Effector CD4-positive, alpha-beta T cell (primary cell): ENCODE results near the gene FMNL3.

Source experiments
- DNase-seq: peaks from one replicate; pipeline ENCODE4 v3.0.0-alpha.2; 2020

The FMNL3 gene

DNA sequence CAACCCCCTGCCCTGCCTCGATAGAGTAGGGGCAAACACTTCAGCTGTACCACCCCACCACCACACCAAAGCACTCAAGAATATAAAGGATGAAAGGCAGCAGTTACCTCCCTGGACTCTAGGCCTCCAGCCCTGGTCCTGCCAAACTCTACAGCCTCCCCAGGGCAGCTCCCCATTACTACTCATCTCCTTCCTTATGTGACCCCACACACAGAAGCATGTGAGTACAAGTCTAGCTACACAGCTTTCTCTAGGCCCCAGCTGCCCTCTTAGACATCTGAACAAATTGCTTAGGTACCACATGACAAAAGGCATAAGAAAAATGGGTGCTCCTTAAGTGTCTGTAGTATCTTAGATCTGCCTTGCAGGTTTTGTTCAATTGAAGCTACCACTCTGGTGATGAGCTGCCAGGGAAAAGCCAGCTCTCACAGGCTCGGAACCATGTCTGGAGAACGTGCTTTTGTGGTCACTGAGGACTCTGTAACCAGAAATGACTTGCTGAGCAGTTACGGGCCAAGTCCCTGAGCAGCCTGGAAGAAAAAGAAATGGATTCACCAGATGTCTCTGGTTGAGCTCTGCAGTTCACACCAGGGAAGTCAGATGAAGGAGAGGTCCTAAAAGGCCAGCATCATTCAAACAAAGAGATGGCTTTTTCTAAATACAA lies 32.8 kb downstream of the FMNL3 start:
- no peak for DNase-seq

DNA sequence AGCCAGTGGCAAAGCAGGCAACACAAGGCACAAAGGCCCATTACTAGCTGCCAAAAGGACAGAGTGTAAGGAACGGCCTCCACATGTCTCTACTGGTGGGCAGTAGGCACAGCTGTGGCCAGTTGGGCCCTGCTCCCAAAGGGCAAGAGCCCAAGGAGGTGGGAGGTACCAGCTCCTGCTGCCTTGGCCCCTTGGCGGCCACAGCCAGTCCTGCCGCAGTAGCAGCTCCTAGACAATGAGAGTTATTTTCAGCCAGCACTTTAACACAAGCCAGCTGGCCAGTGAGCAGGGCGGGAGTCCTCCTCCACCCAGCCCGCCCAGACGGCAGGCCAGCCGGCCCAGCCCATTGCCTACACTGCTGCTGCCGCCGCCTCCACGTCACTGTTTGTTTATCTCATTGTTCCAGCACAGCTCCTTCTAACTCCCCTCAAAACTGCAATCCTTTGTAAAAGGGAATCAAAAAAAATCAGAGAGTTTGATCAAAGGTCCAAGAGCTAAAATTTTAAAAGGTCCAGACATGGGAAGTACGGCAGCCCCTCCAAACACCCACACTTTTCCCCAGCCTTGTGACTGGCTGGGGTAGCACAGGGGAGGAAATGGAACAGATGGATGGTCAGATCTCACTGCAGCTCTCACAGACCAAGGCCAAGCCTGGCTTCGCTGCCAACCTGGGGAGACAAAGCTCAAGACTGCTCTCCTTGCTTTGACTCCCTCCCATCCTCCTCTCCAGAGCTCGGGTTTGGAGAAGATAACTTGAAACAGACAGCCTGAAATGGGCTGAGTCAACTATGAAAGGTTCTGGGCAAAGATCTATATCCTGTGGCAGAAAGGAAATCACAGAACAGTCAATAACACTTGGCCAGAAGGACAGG lies 33.5 kb downstream of the FMNL3 start:
- DNase-seq = peak; percentile 16

DNA sequence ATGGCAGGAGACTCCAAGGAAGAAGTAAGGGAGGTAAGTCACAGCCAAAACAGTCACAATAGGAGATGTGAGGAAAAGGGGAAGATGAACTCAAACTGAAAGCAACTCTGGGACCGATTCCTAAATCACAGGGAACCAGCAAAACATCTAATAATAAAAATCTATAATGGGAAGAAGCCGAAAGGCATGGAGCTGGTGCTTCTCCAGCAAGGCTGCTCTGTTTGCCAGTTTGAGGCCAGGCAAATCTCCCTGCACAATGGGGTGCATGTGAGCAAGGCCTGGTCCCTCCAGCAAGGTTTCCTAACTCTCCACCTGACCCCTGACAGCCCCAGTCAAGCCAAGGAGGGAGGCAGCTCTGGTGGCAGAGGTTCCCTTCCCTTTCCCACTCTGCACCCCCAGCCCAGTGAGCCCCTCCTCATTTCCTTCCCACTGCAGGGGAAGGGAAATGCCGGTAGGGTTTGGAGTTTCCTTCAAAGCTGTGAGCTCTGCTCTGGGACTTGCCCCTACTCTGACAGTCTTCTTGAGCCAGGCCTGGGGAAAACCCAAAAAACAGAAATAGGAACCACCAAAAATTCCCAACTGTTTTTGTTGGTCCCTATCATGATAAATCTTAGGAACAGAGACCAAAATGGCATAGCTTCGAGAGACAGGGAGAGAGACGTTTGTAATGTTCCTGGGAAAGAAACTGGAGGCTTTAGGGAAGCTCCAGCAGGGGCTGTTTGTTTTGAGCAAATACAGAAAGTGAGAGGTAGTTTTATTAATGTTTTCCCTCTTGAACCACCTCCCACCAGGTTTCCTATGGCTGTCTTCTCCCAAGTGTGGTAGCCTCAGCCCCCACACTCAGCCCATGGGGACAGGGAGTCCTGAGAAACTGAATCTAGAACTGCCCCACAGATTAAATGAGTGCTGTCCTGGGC lies 34.6 kb downstream of the FMNL3 start:
- no peak for DNase-seq

DNA sequence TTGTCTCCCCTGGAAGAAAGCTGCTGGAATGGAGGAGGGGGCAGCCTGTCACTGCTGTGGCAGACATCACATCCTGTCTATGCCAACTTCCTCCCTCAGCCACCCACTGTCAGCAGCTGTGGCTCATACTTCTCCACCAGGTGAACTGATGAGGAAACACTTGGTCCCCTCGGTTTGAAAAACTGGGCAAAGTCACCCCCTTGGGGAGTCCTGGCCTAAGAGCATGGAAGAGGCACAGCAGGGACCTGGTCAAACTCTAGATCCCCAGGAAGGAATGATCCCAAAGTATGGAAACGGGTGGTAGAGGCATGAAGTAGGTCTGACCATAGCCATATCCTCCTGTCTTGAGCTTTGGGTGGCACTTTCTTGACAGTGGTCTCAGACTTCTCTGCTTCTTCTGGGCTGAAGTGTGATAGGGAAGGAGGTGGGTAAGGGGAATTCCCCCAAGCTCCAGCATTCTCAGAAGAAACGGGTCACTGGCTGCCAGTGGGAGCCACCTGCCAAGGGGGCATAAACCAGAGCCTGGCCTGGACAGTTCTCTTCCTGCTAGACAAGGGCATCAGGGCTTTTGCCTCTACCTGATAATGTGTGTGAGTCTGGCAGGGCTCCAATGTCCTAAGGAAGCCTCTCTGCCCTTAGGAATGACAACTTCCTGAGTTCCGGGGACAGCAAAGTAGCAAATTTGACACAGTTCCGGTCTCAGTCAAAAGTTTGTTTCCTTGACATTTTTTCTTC lies 36.0 kb downstream of the FMNL3 start:
- DNase-seq = peak; percentile 65

DNA sequence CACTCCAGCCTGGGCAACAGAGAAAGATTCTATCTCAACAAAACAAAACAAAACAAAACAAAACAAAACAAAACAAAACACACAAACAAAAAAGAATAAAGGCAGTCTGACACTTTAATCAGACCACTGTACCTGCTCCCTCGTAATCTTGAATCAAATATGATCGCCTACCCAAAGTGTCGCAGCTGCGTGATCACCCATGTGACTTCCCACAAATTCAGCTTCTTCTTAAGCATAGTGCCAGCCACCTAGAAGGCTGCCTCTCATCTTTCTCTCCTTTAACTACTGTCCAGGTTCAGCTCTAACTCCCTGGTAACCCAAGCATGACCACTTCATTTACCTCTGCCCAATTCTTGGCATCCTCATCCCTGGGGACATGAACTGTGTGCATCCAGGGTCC lies 37.4 kb downstream of the FMNL3 start:
- DNase-seq = no peak

DNA sequence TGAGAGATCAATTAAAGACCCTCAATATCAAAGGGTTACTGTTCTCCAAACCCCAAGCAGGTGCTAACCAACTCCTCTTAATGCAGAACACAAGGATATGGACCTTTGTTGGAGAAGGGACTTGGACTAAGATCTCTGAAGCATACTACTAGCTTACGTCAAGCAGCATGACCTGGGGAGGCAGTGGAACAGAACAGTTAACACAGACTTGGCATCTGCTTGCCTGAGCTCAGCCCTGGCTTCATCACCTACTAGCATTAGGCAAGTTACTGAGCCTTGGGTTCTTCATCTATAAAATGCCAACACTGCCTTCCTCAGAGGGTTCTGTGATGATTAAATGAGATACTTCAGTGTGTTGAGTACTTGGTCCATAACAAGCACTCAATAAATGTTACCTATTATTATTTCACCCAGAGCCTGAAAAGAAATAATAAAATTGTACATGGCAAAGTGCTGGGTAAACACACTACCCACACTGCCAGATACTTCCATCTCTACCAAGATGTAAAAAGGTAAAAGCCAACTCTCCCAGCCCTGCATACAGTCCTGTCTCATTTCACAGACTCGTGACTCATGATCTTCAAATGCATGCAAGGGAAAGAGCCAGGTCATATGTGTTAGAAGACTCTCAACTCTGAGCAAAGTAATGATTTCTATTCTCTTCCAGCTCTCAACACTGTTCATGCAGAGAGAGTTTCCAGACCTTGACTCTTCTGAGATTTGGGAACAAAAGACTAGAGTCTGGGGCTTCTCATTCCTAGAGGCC lies 39.7 kb downstream of the FMNL3 start:
- no peak for DNase-seq

DNA sequence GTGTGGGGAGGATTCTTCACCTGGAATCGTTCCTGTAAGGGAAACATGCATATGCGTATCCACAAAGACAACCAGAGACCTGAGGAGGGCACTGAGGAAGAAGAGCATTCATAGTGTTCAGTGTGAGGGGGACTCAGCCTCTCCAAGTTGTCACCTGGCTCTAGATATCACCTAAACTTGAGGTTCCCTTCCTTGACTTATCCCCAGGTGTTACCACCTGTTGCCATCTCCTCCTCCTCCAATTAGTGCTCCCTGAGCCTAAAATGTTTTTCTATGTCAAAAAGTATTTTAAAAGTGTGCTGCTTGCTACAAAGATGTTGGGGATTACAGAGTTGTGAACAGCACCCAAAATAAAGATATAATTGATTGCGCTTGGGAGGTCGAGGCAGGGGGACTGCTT lies 41.0 kb downstream of the FMNL3 start:
- no peak for DNase-seq

DNA sequence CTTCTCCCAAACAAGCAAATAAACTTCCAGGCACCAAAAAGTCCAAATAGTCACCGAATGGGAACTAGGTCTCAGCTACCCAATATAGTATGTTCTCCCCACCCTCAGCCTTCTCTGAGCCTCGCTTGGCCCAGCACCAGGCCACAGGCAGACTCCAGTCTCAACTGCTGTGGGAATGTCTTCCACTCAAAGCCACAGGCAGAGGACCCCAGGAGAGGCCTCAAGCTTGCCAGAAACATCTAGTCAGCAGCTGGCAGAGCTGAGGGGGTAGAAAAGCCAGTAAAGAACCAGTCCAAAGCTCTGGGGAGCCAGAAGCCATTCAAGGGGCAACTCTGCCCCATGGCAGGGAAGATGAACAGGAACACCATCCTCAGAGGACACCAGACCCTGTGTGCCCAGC lies 41.8 kb downstream of the FMNL3 start:
- DNase-seq = no peak

DNA sequence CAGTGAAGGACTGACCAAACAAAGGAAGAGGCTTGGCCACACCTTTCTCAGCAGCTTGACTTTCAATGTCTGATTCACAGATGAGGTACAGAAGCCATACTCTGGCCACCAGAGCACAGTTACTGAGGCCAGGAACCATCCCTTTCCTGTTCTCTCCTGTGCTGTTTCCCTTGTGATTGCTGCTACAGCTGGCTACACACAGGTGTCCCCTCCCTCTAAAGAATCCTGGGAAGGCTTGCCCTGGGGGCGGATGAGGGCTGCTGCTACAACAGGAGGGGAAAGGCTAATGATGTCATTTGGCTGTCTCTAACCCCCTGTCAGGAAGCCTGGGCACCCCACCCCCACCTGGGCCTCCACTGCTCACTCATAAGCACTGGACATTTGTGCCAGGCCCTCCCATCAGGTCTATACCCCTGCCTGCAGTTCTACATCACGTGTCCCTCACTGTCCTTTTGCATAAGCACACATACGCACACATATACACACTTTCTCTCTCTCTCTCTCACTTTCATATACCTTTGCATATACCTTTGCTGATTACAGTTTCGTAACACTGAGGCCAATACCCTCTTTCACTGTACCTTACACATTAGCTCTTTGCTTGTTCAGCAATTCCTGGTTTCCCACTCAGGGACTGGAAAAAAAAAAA lies 42.5 kb downstream of the FMNL3 start:
- DNase-seq = no peak

DNA sequence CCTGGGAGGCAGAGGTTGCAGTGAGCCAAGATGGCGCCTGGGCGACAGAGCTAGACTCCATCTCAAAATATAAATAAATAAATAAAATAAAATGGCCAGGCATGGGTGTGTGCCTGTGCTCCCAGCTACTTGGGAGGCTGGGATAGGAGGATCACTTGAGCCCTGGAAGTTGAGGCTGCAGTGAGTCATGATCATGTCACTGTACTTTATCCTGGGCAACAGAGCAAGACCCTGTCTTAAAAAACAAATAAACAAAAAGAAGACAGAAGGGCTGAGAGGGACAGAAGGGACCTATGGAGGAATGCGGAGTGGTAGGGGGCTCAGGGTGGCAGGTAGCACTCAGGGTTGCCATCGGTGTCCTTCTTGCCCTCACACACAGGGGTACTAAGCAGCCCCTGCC lies 43.0 kb downstream of the FMNL3 start:
- no peak for DNase-seq

DNA sequence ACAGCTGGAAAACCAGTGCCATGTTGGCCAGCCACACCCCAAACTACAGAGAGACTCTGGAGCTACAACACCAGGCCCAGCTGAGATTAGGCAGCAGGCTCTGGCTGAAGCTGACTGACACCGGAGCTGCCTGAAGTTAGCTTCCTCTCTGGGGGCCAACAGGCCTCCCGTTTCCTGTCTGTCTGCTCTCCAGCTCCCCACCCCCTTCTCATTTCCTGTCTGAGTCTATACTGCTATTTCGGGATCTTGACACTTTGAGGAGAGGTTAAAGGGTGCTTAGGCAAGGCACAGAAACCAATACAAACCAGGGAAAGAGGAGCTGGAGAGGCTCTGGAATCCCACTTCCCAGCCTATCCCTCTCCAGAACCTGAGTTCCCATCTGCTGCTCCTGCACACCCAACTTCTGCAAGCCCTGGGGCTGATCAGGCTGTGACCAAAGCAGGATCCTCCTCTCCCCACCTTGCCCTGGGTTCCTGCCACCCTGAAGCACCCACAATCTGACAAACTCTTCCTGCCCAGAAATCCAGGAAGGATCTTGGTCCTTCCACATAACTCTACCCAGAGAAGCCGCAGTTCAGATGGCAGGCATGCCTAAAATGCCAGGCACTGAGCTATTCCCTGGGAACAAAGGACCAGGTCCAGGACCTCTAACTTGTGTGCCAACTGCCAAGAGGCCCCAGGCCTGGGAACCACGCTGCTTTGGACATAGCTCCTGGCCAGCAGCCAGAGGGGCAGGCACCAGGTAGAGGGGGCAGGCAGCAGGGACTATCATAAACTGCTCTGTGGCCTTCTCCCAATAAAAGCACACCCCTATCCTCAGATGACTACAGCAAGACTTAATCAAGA lies 44.0 kb downstream of the FMNL3 start:
- DNase-seq = peak; percentile 71

DNA sequence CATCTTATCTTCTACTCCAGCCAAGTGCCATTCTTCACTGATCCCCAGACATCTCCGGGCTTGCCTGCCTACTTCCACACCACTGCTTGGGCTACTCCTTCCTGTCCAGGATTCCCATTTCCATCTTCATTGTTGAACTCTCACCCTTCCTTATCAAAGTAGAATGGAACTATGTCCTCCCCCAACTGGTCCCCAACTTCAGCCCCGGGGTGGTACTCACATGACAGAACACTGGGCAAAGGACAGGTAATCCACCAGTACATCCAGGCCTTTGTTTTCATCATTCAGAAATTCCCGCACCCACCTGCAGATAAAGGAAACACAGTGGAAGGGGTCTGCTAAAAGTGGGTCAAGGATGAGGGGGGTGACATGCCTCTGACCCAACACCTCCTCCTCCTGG lies 45.5 kb downstream of the FMNL3 start:
- DNase-seq = no peak

DNA sequence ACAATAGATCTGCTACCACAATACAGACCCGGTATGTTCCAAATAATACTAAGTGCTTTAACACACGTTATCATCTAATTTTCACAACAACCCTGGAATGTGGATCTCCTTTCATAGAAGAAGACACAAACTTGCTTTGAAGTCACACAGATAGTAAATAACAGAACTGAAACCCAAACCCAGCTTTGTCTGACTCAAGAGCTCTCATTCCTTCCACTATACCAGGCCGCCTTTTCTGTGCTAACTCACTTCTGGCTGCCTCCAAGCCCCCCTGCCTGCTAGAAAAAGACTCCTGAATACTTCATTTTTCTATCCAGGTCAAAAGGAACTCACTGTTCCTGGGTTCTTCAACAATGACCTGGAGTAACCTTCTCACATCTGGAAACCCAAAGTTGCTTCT lies 46.0 kb downstream of the FMNL3 start:
- no peak for DNase-seq

DNA sequence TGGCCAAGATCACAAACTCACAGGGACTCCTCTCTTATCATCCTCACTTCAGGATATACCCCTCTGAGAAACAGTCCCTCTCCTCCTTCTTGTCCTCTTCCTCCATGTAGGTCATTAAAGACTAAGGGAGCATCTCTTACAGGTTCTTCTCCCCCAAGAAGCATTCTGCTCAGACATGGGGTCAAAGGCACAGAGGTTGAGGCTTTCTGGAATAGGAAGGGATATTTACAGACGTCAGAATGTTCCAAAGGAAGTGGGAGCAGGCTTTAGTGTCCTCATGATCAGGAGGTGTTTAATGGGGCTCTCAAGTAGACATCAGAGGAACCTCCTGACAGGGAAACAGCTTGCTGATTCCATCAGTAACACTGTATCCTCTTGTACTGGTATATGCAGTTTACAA lies 47.5 kb downstream of the FMNL3 start:
- no peak for DNase-seq

DNA sequence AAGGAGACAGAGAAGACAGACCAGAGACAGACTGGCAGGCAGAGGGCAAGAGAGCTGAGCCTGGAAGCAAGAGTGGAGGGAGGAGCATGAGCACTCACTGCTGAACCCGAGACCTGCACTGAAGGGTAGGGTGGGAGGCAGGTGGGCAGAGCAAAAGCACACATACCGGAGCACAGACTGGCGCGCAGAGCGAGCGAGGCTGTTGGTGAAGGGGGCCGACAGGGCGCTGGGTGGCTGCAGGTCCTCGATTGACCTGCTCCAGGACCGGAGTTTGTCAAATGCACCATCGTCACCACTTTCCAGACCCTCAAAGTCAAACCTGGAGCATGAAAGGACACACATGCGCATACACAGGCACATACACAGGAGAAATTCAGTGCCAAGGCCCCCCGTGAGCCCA lies 48.9 kb downstream of the FMNL3 start:
- no peak for DNase-seq

DNA sequence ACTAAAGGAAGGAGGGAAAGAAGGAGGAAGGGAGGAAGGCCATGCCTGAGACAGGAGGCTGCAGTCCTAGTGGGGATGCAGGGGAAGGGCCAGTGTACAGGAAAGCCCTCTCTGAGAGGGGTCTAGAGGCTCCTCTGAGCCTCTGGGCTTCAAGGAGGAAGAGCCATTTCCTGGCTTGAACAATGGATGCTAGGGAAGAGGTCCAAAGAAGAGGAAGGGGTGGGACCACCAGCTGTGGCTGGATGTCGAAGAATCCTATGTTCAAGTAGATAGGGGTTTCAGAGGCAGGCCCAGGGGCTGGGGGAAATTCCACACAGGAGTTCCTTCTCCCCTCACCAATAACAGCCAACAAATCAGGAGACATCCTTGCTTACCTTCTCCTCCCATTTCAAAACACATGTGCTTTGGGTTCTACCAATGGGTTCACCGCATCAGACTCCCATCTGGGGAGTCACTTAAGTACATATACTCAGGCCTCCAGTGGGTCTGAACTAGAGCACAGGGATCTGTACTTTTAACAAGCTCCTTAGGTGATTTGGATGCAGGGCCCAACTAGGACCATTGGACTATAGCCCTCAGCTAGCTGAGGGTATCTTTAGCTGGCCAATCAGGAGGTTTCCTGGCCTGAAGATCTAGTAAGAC lies 51.5 kb downstream of the FMNL3 start:
- DNase-seq = no peak

DNA sequence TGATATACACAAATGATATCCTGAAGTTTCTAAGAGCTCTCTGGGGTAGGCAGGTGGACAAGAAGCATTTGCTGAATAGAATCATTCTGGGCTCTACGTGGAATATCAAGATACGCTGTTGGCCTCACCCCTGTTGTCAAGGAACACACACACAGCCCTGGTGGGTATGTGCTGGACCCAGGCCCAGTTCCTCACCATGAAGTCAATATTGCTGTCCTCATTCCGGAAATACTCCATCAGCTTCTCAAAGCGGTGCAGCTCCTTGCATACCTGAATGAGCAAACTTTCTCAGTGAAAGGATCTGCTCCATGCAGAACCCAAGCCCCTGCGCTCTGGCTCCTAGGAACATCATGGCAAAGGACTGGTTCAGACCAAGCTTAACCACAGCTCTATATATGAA lies 52.5 kb downstream of the FMNL3 start:
- DNase-seq = no peak

DNA sequence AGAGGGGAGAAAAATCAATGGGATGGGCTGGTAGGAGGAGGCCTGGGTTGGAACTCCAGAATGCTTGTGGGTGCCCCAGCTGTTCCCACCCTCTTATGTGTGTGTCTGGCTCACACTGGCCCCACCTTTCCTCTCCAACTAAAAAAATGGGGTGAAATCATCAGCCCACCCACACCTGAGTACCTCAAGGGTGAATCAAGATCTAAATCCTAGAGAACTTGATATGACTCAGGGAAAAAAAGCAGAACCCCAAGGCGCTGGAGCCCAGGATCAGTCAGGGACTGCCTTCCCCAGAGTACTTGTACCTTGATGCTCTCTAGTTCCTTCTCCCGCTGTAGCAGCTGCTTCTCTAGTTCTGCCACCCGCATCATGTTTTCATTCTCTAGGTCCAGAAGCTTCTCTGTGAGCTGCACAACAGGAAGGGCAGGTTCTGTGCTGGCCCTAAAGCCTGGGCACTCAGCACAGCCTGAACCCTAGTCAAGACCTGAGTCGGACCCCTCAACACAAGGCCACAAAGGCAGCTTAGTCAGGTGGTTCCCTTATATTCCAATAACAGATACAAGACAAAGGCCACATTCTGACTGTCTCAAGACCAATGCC lies 54.2 kb downstream of the FMNL3 start:
- no peak for DNase-seq

DNA sequence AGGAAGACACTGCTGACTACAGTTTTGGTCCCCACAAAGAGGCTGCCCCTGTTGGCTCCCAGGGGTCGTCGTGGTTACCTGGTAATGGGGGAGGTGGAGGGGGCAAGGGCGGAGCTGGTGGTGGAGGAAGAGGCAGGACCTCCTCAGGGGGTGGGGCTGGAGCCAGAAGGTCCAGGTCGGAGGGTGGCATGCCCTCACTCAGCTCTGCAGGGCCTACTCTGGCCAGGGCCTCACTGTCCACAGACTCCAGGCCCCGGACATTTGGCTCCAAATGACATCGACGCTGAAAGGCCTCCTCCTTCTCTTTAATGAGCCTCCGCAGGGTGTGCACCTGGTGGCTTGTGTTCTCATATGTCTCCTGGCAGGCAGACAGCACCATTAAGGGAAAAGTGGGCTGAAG lies 55.4 kb downstream of the FMNL3 start:
- no peak for DNase-seq
